Prostate gland (tissue), 2 donors: ENCODE data around the gene FAM83B.

Experiments used
- POLR2AphosphoS5 ChIP-seq: sonication (generic); formaldehyde crosslinking; IDR thresholded peaks from one replicate; pipeline ENCODE4 v1.6.1; 2017; ENCODE audit warnings: antibody characterized with exemption
- TF ChIP-seq, protein P1 (sequence below), 4 experiments: fragments of 200-600 bp in 2 of 4; fragments of 450-650 bp in 2 of 4; sonication (generic) in 2 of 4; IDR thresholded peaks; 1 replicate in 3 of 4; 2 replicates in 1 of 4; pipeline ENCODE4 v1.5.1; 2016 to 2019; ENCODE audit warnings: antibody characterized with exemption in 4 of 4, mild to moderate bottlenecking in 2 of 4, moderate library complexity in 2 of 4

DNA sequence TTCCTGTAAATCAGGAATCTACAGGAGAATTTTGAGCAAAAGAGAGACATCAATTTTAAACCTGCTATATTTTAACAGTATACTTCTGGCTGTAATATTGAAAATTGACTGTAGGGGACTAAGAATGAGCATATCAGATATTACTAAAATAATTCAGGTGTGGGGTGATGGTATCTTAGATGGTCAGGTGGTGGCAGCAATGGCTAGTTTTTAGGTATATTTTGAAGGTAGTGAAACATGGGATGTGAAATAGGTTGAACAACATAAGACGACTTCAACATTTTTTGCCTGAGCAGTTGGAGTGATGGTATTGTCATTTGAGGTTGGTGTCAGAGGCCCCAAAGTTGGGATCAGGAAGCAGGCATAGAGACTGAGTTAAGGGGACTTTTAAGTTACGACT lies 32.1 kb downstream of the FAM83B start:
- no peak for TF ChIP-seq POLR2AphosphoS5
- TF ChIP-seq, protein P1, sequence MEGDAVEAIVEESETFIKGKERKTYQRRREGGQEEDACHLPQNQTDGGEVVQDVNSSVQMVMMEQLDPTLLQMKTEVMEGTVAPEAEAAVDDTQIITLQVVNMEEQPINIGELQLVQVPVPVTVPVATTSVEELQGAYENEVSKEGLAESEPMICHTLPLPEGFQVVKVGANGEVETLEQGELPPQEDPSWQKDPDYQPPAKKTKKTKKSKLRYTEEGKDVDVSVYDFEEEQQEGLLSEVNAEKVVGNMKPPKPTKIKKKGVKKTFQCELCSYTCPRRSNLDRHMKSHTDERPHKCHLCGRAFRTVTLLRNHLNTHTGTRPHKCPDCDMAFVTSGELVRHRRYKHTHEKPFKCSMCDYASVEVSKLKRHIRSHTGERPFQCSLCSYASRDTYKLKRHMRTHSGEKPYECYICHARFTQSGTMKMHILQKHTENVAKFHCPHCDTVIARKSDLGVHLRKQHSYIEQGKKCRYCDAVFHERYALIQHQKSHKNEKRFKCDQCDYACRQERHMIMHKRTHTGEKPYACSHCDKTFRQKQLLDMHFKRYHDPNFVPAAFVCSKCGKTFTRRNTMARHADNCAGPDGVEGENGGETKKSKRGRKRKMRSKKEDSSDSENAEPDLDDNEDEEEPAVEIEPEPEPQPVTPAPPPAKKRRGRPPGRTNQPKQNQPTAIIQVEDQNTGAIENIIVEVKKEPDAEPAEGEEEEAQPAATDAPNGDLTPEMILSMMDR (IDR thresholded peaks at IDR 0.05), result no peak
